ENCODE data around the gene CPAMD8.

The CPAMD8 gene

GRCh38 chr19:16914421-16914820 is 112.2 kb downstream of the CPAMD8 start:
- DNase-seq, result no peak

GRCh38 chr19:16912780-16913179 is 113.8 kb downstream of the CPAMD8 start:
- no peak for DNase-seq

- no peak for DNase-seq
Observed at GRCh38 chr19:16911046-16911445, 115.6 kb downstream of the CPAMD8 start.

GRCh38 chr19:16908759-16909158 is 117.9 kb downstream of the CPAMD8 start:
- no peak for DNase-seq

GRCh38 chr19:16904599-16904998 is 122.0 kb downstream of the CPAMD8 start:
- DNase-seq, result no peak

- no peak for DNase-seq
Observed at GRCh38 chr19:16903347-16903746, 123.3 kb downstream of the CPAMD8 start.

GRCh38 chr19:16902545-16902944 is 124.1 kb downstream of the CPAMD8 start:
- DNase-seq, result no peak

- DNase-seq, result no peak
Observed at GRCh38 chr19:16901491-16902175, 125.0 kb downstream of the CPAMD8 start.

- DNase-seq, result no peak
Observed at GRCh38 chr19:16899566-16900075, 127.0 kb downstream of the CPAMD8 start.

GRCh38 chr19:16898361-16899015 is 128.1 kb downstream of the CPAMD8 start:
- no peak for DNase-seq

- no peak for DNase-seq
Observed at GRCh38 chr19:16897856-16898161, 128.8 kb downstream of the CPAMD8 start.

GRCh38 chr19:16897029-16897855 is 129.4 kb downstream of the CPAMD8 start:
- no peak for DNase-seq

GRCh38 chr19:16896146-16897028 is 130.2 kb downstream of the CPAMD8 start:
- no peak for DNase-seq

- no peak for DNase-seq
Observed at GRCh38 chr19:16895467-16896145, 131.0 kb downstream of the CPAMD8 start.

GRCh38 chr19:16894080-16894479 is 132.5 kb downstream of the CPAMD8 start:
- no peak for DNase-seq

- no peak for DNase-seq
Observed at GRCh38 chr19:16893686-16893989, 133.0 kb downstream of the CPAMD8 start.

GRCh38 chr19:16892868-16893685 is 133.5 kb downstream of the CPAMD8 start:
- no peak for DNase-seq

GRCh38 chr19:16892436-16892835 is 134.2 kb downstream of the CPAMD8 start:
- no peak for DNase-seq

- no peak for DNase-seq
Observed at GRCh38 chr19:16891696-16892382, 134.8 kb downstream of the CPAMD8 start.

GRCh38 chr19:16890461-16891184 is 136.0 kb downstream of the CPAMD8 start:
- no peak for DNase-seq
